ENCODE data around the gene RUNX3. TPM values are rescaled to one million over a fixed set of nuclear protein-coding genes. Genes with fewer than 3 reads are reported as not detected.

The RUNX3 gene
- total and polyA plus RNA-seq, 2 of the 8 experiments (the other 6 are each of a cell fraction or from before 2014, with no cell fraction given): 0.62 to 0.82 TPM

GRCh38 chr1:24975391-24975790 lies 45.3 kb upstream of the RUNX3 start:
- H3K4me2 ChIP-seq (ENCODE audit: insufficient read depth in 1 of 2, low read depth in 2 of 2, low read length in 2 of 2): no peak overlapping the region
- H3K79me1 ChIP-seq (ENCODE audit: low read depth, low read length): no peaks in the 10 kb centered on the region
- H3K79me2 ChIP-seq (ENCODE audit: control insufficient read depth in 1 of 2, insufficient read depth in 2 of 2, low read length in 2 of 2): no peaks in the 10 kb centered on the region
- H3K4ac ChIP-seq (replicated peaks; ENCODE audit: insufficient read length, low read depth, low read length): no peak overlapping the region
- H4K20me1 ChIP-seq (replicated peaks in 1 of 2; ENCODE audit: control insufficient read depth in 1 of 2, insufficient read depth in 2 of 2, low read length in 2 of 2): peaks cover 0 to 3% of the 10 kb centered on the region in 2 experiments
- WGBS, 2 experiments (ENCODE audit: extremely low coverage in 1 of 2, insufficient coverage in 1 of 2, insufficient read length in 1 of 2, insufficient replicate concordance in 2 of 2, low coverage in 1 of 2, low lambda C conversion rate in 2 of 2, missing lambda C conversion rate in 1 of 2): 79% methylated on average over 2 of the region's 2 CpGs; no CpG with 5 or more reads in 1 of the 2 experiments
- H3K14ac ChIP-seq (ENCODE audit: insufficient read length): no peak overlapping the region
- H2BK20ac ChIP-seq (ENCODE audit: low read length): no peak overlapping the region
- no peak overlapping the region for H3K4me3 ChIP-seq (ENCODE audit: extremely low read depth in 1 of 4, insufficient read depth in 2 of 4, low read depth in 3 of 4, low read length in 4 of 4)
- H3K4me1 ChIP-seq (replicated peaks in 1 of 4; ENCODE audit: control insufficient read depth in 3 of 4, insufficient read depth in 4 of 4, low read length in 3 of 4): peaks cover 0 to 19% (median 7%) of the 10 kb centered on the region in 4 experiments; a peak in 6 of 7 replicates
- H4K8ac ChIP-seq (ENCODE audit: extremely low read depth, insufficient read depth, low read length): no peak overlapping the region
- H2BK12ac ChIP-seq (ENCODE audit: low read depth, low read length): no peak overlapping the region
- H2BK120ac ChIP-seq (replicated peaks; ENCODE audit: low read depth, low read length): no peak overlapping the region
- H3K23ac ChIP-seq (ENCODE audit: insufficient read length): no peak overlapping the region
- no peak overlapping the region for H2AK5ac ChIP-seq (ENCODE audit: low read depth, low read length)
- H4K5ac ChIP-seq (ENCODE audit: insufficient read length, low read depth, low read length): no peak overlapping the region
- no peak overlapping the region for H2BK15ac ChIP-seq (ENCODE audit: low read length)
- no peaks in the 10 kb centered on the region for H3K36me3 ChIP-seq (ENCODE audit: control insufficient read depth in 2 of 4, insufficient read depth in 4 of 4, low read length in 3 of 4)
- no peak overlapping the region for H3K18ac ChIP-seq (ENCODE audit: extremely low read depth, low read length)
- no peak overlapping the region for H2BK5ac ChIP-seq (ENCODE audit: low read depth, low read length)
- ChIA-PET CTCF (ENCODE audit: partially characterized antibody) (interaction anchor here (1.1 to 3.3 kb wide), 5 partner anchors 12 to 126 kb away, joined by 3 to 12 read pairs (median 4); no protein-coding TSS in a partner anchor), POLR2A (ENCODE audit: partially characterized antibody) (no interaction called here)
- FAIRE-seq (no peak), DNase-seq (ENCODE audit: low read depth in 1 of 2, low spot score in 2 of 2) (no peak)
- no peak overlapping the region for H4K91ac ChIP-seq (replicated peaks; ENCODE audit: insufficient read length, low read length)
- peaks cover 4 to 6% of the 10 kb centered on the region in 2 experiments for H3K9me3 ChIP-seq (ENCODE audit: insufficient read depth in 2 of 2, low read depth in 1 of 2, low read length in 1 of 2)
- no peaks in the 10 kb centered on the region; a peak in 1 of 7 replicates for H3K27me3 ChIP-seq (replicated peaks in 1 of 4; ENCODE audit: control insufficient read depth in 3 of 4, extremely low read depth in 1 of 4, insufficient read depth in 3 of 4, low read length in 3 of 4)
- no peak overlapping the region for H3K56ac ChIP-seq (replicated peaks; ENCODE audit: insufficient read length, low read depth, low read length)
- H3K23me2 ChIP-seq (ENCODE audit: low read depth, low read length): peaks cover 2% of the 10 kb centered on the region; the same call in 1 of the 2 replicates
- no peak overlapping the region for H3K9ac ChIP-seq (replicated peaks in 1 of 4; ENCODE audit: extremely low read depth in 1 of 4, low read depth in 3 of 4, low read length in 3 of 4)
- H3K27ac ChIP-seq (ENCODE audit: low read depth, low read length): no peak overlapping the region
- H2AFZ ChIP-seq (ENCODE audit: low read length): no peak overlapping the region
- no peak for TF ChIP-seq RNF2 (IDR thresholded peaks at IDR 0.05; ENCODE audit: borderline replicate concordance, low read depth, low read length, missing control alignments, poor library complexity, severe bottlenecking)
- no peak for TF ChIP-seq CREB1 (IDR thresholded peaks at IDR 0.05)
- no peak for TF ChIP-seq ATF2 (IDR thresholded peaks at IDR 0.05; ENCODE audit: low read length)
- TF ChIP-seq POLR2A (IDR thresholded peaks at IDR 0.05; ENCODE audit: control extremely low read depth in 1 of 2, low read depth in 2 of 2, low read length in 2 of 2): no peak
- no peak for TF ChIP-seq ASH2L (IDR thresholded peaks at IDR 0.05; ENCODE audit: low read length)
- TF ChIP-seq KDM1A (IDR thresholded peaks at IDR 0.05; ENCODE audit: borderline replicate concordance, low read length): no peak
- TF ChIP-seq TAF1 (IDR thresholded peaks at IDR 0.05; ENCODE audit: low read depth, low read length): no peak
- no peak for TF ChIP-seq HDAC6 (IDR thresholded peaks at IDR 0.05; ENCODE audit: low read depth, low read length)
- TF ChIP-seq CTBP2 (IDR thresholded peaks at IDR 0.05; ENCODE audit: borderline replicate concordance, insufficient read depth, insufficient read length, low read length): no peak
- TF ChIP-seq ATF3 (IDR thresholded peaks at IDR 0.05; ENCODE audit: insufficient read depth, low read depth, low read length): no peak
- no peak for TF ChIP-seq E2F6 (IDR thresholded peaks at IDR 0.05)

All from H1 (cell line).